HG03469 (cell line): ENCODE results near the gene PCDH15.

Source experiments
- ATAC-seq: cut with Tn5 transposase; IDR thresholded peaks from one replicate; pipeline ENCODE4 v1.9.1; 2021; ENCODE audit warnings: mild to moderate bottlenecking, moderate library complexity, moderate number of reproducible peaks; ENCODE audit not compliant: unreplicated experiment

Gene PCDH15

GRCh38 chr10:54708591-54708990 lies 92.4 kb downstream of the PCDH15 start:
- ATAC-seq, result no peak

DNA sequence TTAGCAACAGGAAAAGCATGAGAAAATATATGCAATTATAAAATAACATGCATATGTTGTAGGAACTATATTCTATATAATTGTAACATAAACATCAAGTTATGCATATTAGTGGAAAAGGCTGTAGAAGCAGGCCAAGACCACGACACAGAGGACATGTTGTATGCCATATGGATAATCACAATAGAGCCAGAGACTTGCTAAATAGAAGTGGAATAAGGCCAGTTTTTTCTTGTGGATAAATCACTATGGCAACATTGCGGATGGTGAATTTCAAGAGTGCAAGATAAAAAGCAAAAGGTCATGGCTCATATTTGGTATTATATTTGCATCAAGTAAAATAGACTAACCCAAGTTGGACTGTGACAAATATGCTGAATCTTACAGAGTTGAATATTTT lies 93.0 kb downstream of the PCDH15 start:
- no peak for ATAC-seq

- no peak for ATAC-seq
These were observed 98.2 kb downstream of the PCDH15 start for GRCh38 chr10:54702583-54703485.

- ATAC-seq, result no peak
These were observed 109.7 kb downstream of the PCDH15 start for GRCh38 chr10:54691331-54691730.

GRCh38 chr10:54682554-54682953 lies 118.5 kb downstream of the PCDH15 start:
- no peak for ATAC-seq

DNA sequence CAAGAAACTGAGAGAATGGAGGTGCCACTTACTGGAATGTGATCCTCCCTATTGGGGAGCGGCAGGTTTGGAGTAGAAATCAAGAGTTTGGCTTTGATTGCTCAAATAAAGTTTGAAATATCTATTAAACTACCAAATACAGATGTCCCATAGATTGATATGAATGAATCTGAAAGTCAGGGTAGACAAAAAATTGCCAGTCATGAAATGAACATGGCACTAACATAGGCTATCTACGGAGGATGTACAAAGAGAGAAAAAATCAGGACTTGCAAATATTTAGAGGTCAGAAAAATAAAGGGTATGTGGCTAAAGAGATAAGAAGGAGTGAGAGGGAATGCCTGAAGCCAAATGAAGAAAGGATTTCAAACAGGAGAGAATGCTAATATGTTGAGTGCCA lies 119.9 kb downstream of the PCDH15 start:
- ATAC-seq, result no peak

- ATAC-seq, result no peak
These were observed 133.9 kb downstream of the PCDH15 start for GRCh38 chr10:54667136-54667535.

GRCh38 chr10:54666192-54666591 lies 134.8 kb downstream of the PCDH15 start:
- ATAC-seq, result no peak

- no peak for ATAC-seq
These were observed 135.9 kb downstream of the PCDH15 start for GRCh38 chr10:54665095-54665494.

DNA sequence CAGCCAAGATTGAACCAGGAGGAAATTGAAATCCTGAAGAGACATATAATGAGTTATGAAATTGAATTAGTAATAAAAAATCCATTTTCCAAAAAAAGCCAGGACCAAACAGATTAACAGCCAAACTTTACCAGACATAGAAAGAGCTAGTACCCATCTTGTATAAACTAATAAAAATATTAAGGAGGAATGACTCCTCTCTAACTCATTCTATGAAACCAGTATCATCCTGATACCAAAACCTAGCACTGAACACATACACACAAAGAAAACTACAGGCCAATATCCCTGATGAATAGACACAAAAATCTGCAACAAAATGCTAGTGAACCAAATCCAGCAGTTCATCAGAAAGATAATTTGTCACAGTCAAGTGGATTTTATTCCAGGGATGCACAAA lies 140.6 kb downstream of the PCDH15 start:
- no peak for ATAC-seq

DNA sequence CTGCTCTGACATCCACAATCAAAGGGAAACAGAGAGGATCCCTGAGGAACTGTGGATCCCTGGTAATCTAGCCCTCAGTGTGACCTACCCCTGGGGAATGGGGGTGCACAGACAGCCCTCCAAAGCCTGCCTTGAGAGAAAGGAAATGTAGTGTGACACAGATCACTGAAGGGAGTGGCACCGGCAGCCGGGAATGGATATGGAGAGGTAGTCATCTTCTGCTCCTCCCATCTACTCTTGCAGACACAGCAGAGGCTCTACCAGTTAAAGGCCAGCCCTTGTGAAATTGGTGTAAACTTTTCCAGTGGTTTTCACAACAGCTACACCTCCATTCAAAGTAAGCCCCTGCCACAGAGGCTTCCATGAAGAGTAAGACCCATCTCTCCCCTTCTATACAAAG lies 144.4 kb downstream of the PCDH15 start:
- no peak for ATAC-seq

DNA sequence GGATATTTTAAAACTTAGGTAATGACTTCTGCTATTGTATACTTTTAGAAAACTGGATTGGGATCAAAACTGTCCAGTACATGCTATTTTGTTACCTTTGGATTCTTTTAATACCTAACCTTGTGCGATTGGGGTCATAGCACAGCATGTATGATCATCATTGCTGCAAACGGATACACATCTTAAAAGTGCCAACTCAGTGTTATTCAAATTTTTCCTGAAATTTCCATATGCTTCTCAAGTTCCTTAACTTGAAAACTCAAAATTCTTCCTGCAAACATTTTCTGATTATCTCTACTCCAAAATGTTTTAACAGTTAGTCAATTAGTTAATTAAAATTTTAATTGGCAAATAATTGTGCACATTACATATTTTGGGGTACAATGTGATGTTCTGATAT lies 147.5 kb downstream of the PCDH15 start:
- ATAC-seq, result no peak

DNA sequence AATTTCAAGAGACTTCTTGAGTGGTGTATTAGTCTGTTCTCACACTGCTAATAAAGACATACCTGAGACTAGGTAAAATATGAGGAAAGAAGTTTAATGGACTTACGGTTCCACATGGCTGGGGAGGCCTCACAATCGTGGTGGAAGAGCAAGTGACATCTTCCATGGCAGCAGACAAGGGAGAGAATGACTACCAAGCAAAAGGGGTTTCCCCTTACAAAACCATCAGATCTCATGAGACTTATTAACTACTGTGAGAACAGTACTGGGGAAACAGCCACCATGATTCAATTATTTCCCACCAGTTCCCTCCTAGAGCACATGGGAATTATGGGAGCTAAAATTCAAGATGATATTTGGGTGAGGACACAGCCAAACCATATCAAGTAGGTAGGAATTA lies 150.5 kb downstream of the PCDH15 start:
- ATAC-seq, result no peak

DNA sequence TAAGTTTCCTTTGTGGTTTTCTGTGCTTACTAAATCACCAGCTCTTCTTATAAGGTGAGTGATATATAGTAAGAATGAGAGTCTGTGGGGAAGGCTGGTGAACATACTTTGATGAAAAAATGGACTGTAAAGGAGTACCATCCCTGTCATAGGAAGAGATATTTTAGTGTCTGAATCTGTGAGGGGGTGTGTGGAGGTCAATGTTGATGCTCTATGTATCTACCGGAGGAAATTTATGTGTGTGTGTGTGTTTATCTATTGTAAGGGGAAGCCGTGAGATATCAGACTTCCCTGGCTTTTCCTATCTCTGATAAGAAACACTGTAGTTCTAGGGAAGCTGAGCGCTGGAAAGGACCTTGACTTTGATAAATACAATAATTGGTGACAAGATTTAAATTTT lies 179.0 kb downstream of the PCDH15 start:
- ATAC-seq, result no peak

- ATAC-seq, result no peak
These were observed 180.7 kb downstream of the PCDH15 start for GRCh38 chr10:54620352-54620751.

GRCh38 chr10:54614072-54614471 lies 187.0 kb downstream of the PCDH15 start:
- ATAC-seq, result no peak

- no peak for ATAC-seq
These were observed 187.9 kb downstream of the PCDH15 start for GRCh38 chr10:54613162-54613561.

GRCh38 chr10:54609423-54609822 lies 191.6 kb downstream of the PCDH15 start:
- ATAC-seq, result no peak

GRCh38 chr10:54607983-54608382 lies 193.0 kb downstream of the PCDH15 start:
- no peak for ATAC-seq

- no peak for ATAC-seq
These were observed 206.7 kb downstream of the PCDH15 start for GRCh38 chr10:54594289-54594688.

DNA sequence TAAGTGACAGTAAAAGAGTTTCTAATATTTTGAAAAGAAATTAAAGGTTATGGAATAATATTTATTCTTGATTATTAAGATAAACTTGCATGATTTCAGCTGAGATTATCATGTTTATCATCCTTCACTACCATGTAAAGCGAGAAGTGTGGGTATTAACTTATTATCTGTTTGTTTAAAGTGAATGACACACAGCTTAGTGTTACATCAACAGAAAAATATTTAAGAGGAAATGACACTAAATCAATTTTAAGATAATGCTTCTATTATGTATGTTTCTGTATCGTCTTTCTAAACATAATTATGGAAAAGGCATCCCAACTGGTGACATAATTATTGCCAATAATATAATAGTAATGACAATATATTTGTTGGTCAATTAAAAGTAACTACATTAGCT lies 213.1 kb downstream of the PCDH15 start:
- ATAC-seq, result no peak

DNA sequence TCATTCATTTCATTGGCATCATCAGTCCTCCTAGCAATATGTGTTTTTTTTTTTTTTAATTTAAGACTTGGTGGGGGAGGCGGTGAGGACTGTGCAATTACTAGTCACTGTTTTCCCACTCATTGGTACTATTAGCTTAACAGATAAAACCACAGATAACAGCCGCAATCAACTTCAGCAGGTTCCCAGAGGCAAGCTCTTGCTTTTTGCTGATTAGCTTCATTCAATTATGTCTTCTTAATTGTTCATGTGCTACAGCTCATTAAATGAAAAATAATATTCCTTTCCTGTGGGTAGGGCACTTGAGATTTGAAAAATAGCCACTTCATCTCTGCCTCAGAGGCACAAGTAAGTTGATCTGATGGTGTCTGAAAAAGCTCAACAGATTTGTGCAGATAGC lies 215.5 kb downstream of the PCDH15 start:
- no peak for ATAC-seq

- no peak for ATAC-seq
These were observed 223.3 kb downstream of the PCDH15 start for GRCh38 chr10:54577682-54578081.
